Esophagus muscularis mucosa (tissue), 3 donors: ENCODE data around the gene TESK2.

Experiments used
- CTCF ChIP-seq, 3 experiments: fragments of 200-600 bp in 2 of 3; fragments of 450-650 bp in 1 of 3; sonication (generic) in 2 of 3; IDR thresholded peaks; one replicate each; pipeline ENCODE4 v1.5.1; 2017 to 2019; ENCODE audit warnings: antibody characterized with exemption in 3 of 3, mild to moderate bottlenecking in 2 of 3, moderate library complexity in 1 of 3
- POLR2A ChIP-seq: fragments of 450-650 bp; IDR thresholded peaks from one replicate; pipeline ENCODE4 v1.6.1; 2017; ENCODE audit warnings: antibody characterized with exemption, moderate library complexity, mild to moderate bottlenecking, low read depth

DNA sequence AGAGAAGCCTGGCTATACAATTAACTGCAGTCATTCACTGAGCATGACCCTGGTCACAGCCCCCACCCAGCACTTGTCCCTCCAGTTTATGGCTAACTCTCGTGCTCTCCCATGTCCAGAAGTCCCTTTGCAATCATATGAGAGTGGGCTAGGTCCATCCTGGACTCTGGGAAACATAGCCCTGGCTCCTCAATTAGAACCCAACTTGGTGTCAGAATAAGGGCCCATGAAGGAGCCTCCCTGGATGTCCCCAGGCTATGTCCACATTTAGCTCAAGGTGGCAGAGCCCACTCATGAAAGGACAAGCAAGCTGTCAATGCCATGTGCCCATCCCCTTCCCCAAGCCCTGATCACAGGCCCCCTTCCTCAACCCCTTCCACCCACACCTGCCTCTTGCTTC, 191.7 kb downstream of the TESK2 start:
- TF ChIP-seq POLR2A (no peak), CTCF (IDR thresholded peaks at IDR 0.05) (no peak)
